Effector CD8-positive, alpha-beta T cell (primary cell): ENCODE results near the gene RPP21.
"Not testable (repeated sequence)": the region's sequence is repeated elsewhere in the genome, so short reads cannot be mapped to it uniquely, and the experiment has no call there.

Source experiments
- DNase-seq: peaks from one replicate; lab custom pipeline; 2025; lab: John Stamatoyannopoulos, UW

Gene RPP21

DNA sequence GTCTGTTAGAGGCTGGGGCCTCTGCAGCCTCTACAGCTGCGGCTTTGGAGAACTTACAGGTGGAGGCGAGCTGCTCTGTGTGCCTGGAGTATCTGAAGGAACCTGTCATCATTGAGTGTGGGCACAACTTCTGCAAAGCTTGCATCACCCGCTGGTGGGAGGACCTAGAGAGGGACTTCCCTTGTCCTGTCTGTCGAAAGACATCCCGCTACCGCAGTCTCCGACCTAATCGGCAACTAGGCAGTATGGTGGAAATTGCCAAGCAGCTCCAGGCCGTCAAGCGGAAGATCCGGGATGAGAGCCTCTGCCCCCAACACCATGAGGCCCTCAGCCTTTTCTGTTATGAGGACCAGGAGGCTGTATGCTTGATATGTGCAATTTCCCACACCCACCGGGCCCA is 15.6 kb upstream of the RPP21 start:
- DNase-seq = no peak

DNA sequence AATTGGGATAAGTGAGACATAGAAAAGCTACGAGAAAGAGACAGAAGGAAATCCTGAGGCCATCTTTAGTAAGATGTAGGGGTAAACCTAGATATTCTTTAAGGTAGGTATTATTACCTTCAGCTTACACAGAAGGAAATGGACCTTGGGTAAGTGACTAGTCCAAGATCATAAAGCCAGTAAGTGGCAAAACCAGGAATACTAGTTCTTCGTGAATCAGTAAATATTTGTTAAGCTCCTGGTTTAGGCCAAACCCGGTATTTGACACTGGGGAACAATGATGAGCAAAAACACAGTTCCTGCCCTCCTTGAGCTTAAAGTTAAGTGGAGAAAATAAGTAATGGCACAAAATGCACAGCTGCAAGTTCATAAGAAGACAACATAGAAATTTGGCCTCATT is 13.0 kb upstream of the RPP21 start:
- no peak for DNase-seq

DNA sequence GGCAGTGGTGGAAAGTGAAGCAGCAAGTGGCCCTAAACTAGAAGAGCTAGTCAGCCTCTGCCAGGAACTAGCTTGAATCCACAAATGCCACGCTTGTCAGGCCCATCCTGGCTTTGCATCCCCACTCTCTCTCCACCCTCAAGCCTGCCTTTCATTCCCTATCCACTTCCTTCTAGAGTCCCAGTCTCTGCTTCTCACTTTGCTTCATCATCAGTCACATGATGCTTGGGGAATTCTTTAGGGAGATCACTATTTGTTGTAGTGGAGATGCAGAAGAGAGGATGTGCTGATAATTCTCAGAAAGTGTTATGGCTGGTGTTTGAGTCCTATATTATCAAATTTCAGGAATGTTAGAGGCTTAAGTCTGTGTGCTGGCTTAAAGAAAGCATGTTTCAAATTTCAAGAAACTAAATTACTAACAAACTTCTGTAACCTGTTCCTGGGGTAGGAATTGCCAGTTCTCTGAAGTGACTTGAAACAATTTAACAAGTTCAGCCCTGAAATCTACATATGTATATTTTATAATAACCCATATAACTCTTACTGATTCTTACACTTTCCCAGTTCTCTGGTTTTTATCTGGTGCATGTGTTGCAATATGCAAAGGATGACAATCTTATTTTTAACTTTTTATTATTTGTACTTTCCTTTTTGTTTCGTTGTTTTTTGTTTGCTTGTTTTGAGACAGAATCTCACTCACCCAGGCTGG is 10.7 kb upstream of the RPP21 start:
- no peak for DNase-seq

DNA sequence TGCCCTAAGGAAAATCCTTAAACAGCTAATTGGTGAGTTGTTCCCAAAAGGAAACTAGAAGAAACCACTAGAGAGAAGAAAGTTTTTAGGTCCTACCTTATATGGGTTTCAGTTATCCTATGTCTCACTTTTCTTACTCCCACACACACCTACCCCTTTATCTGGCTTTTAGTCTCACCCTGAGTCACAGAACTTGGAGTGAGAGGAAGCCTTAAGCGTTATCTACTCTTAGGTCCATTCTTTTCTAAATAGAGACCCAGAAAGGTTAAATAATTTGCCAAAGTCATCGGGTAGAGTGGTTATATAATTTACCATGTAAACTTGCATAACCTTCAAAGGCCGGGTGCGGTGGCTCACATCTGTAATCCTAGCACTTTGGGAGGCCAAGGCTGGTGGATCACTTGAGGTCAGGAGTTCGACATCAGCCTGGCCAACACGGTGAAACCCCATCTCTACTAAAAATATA is 4.3 kb upstream of the RPP21 start:
- DNase-seq = no peak

DNA sequence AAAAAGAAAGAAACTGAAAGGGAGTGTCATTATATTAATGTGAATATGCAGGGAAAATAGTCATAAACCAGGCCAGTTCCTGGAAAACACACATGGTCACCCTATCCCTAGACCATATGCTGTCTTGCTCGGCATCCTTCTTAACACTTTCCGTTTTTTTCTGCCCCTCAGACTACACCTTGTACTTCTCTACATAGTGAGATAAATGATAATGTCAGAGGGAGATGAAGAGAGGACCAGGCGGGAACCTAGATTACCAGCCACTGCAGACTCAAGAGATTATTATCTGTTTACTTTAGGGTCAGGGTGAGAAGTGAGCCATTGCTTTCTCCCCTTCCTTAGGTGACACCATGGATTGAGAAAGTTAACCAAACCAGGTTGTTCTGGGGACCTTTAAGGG is 3.7 kb upstream of the RPP21 start:
- DNase-seq = no peak

DNA sequence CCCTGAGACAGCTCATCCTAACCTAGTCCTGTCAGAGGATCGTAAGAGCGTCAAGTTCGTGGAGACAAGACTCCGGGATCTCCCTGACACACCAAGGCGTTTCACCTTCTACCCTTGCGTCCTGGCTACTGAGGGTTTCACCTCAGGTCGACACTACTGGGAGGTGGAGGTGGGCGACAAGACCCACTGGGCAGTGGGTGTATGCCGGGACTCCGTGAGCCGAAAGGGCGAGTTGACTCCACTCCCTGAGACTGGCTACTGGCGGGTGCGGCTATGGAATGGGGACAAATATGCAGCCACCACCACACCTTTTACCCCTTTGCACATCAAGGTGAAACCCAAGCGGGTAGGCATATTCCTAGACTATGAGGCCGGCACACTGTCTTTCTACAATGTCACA is 3.2 kb upstream of the RPP21 start:
- DNase-seq = no peak

DNA sequence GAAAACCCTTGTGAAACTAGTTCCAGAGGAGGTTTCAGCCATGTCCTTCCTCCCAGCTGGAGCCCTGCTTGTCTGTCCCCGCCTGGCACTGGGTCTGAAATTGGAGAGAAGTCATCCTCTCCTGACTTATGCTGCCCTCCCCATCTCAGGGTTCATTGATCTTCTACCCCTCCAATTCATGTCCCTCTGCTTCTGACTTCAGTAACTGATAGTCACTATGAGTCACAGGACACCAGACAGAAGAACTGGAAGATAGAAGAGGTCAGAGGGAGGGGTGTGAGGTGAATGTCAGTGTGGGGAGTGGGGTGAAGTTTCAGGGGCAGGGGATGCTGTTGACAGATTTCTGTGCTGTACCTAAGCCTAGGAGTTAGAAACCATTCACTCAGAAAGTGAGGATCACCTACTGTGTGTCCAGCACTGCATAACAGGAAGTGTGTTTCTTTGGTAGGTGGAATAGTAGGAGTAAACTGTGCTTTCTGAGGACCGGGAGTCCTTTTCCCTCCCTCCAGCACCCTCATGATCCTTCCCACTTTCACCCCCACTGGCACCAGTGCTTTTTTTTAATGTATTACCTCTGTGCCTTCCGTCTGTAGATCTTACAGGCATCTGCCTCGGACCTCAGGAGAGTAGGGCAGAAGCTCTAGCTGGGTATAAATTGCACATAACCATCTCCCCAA is 627 bp upstream of the RPP21 start:
- DNase-seq = no peak

DNA sequence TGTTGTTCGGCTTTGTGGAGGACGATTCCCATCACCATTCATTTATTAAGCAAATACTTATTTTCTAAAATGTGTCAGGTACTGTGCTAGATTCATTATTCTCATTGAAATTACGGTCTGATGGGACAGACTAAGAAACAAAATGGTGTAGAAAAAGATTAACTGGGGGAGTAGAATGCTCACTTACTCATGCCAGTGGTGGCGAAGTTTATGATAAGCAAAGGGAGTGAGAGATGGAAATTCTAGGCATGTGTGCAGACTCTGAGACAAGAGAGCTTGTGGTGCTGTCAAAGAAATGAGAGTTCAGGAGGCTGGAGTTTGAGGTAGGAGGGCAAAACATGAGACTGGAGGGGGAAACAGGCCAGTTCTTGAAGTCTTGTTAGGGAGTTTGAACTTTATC is 896 bp downstream of the RPP21 start:
- no peak for DNase-seq

DNA sequence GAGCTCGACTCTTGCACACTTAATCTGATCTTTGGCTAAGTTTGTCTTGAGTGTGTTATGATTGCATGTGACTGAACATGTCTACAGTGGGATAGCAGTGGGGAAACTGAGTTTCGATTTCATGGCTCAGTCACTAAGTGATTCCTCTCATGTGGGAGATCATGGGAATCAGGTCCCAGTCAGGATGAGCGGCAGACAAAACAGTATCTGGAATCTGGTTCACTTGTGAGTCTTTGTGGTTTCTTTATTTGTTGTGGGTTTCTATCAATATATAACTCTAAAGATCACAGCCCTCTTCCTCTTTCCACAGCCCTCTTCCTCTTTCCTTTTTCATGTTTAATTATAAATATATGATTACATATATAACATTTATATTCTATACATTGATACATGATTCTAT is 4.0 kb downstream of the RPP21 start:
- no peak for DNase-seq

DNA sequence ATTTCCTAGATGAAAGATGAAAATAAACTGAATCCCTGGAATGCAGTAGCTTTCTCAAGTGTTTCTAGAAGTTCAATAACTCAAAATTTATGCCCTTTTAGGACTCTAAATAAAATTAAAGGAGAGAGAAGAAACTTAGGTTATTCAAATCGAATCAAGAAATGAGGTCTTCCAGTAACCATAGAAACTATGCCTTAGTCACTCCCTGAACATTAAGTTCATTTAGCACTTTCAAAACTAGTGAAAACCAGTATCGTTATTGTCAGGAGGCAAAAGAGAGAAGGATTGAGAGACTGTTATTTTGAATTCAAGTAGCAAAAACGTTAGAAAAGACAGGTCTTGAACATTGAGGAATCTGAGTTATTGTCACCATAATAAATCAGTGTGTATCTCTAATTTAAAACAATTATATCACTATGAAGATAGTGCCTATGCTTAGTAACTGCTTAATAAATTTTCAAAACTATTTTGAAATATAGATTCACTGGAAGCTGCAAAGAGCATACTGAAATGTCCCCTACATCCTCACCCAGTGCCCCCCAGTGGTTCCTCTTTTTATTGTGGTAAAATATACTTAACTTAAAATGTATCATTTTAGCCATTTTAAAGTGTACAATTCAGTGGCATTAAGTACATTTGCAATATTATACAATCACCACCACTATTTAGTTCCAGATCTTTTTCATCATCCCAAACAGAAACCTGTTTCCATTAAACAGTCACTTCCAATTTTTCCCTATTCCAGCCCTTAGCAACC is 4.6 kb downstream of the RPP21 start:
- DNase-seq = no peak

DNA sequence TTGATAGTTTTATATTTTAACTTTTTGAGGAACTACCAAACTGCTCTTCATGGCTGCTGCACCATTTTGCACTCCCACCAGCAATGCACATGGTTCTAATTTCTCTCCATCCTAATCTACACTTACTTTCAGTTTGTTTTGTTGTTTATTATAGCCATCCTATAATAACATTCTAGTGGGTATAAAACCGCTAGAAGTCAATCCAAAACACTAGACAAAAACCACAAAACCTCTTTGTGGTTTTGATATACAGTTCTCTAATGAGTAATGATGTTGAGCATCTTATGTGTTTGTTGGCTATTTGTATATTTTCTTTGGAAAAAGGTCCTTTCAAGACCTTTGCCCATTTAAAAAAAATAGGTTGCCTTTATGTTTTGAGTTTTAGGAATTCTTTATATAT is 5.6 kb downstream of the RPP21 start:
- DNase-seq = no peak

DNA sequence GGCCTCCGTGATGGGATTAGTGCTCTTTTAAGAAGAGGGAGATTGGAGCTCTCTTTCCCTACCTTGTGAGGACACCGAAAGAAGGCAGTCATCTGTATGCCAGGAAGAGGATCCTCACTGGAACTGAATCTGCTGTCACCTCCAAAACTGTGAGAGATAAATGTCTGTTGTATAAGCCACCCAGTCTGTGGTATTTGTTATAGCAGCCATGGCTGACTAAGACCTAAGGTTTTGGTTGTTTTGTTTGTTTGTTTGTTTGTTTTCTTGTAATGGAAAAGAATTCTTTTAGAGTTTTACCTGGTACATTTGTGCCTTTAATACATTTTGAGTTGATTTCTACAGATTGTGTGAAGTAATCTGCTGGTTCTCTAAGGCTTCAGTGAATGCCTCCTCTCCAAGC is 7.6 kb downstream of the RPP21 start:
- no peak for DNase-seq

DNA sequence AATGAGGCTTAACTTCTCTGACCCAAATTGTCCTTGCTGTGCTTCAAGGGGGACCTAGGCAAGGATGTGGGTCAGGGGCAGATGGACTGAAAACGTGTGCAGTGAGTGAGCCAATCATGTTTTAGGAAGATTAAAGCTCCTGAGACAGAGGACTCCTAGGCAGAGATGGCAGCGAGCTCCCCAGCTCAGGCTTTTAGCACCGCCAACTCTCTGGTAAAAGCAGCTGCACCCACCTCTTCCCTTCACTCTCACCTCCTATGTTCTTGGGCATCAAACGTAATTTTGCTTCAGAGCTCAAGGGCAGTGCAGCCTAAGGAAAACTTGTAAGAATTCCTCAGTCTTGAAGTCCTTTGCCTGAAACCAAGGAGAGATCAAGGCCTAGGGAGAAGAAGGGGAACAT is 10.3 kb downstream of the RPP21 start:
- no peak for DNase-seq

DNA sequence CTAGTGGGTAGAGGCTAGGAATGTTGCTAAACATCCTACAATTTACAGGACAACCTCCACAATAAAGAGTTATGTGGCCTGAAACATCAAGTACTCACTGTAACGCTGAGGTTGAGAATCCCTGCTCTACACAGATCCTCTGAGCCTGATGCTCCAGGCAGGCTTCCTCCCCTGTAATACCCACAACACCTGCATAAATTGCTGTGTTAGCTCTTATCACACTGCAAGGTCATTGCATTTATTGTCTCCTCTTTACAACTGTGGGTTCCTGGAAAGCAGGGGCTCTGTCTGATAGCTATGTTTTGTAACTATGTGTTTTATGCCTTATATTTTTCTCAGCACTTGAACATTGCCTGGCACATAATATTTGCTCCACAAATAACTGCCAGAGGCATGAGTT is 11.6 kb downstream of the RPP21 start:
- no peak for DNase-seq

DNA sequence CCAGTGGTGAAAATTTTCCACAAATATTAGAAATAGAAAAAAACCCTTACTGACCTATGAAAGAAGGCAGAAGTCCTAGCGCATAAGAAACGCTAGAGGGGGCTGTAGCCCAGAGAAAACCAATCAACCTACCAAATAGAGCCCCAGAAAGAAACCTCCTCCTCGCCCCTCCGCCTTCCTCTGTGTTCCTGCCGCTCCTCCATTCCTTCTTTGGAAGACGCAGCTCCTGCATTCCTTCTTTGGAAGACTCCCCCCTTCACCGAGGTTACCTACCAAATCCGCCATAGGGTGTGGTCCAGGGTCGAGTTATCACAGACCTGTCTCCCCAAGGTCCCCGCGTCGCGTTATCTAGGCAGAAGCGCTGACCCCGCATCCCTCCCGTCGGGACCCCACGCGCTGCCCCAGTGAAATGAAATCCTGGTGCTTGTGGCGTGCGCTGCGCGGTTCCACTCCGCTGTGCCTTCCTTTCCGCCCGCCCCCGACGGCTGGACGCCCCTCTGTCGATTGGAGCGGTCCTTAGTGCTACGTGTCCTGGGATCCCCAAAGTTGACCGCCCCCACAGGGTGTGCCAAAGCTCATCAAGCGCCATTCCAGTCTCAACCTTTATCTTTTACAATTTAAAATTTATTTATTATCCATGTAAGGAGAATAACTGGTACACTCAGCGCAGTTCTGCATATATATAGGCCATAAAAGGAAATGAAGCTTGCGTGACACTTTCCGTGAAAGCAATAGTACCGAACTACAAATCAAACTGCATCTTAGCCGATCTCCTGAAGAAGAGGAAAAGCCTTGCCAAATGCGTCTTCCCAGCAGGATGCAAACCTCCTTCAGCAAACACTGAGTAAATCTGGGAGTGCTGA is 13.0 kb downstream of the RPP21 start:
- DNase-seq = peak; percentile 26

DNA sequence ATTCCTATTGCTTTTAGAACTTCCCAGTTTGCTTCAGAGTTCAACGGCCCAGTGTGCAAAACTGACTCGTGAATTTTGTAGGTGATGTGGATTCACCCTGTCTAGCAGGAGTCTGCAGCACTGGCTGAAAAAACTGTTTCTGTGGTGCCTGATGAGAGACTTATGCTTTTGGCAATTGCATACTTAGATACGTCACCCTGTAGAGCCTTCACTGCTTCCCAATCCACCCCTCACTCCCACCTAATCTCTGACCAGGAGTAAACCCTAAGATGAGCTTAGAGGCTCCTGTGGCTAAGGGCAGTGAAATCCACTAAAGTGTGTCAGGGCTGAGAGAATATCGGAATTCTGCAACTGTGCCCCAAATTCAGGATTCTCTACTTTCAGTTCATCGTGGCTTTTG is 14.3 kb downstream of the RPP21 start:
- DNase-seq = no peak

DNA sequence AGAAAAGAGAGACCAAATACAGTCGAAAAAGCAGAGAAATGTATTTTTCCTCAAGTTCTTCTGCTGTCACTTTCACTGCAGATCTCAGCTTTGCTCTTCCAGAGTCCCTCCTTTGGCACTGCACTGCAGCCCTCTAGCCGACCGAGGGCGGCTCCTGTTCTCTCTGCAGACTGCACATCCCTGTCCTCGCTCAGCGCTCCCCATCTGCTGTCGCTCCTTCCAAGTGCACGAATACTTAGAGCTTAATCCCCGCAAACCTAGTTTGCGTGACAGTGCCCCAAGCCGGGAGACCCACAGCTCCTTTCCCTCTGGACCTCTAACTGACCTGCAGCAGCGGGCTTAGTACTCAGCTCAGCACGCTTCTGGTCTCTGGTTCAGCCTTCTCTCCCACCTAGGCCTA is 15.2 kb downstream of the RPP21 start:
- DNase-seq = no peak

DNA sequence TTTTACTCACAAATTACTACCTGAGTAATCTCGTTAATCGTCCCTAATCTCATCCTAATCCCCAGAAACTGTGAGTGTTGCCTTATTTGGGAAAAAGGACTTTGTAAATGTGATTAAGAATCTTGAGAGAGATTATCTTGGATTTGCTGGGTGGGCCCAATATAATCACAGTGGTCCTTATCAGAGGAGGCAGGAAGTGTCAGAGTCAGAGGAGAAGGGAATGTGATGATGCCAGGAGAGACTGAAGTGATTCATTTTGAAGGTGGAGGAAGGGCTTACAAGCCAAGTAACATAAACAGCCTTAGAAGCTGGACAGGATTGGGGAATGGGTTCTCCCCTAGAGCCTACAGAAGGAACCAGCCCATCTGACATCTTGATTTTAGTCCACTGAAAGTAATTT is 16.7 kb downstream of the RPP21 start:
- no peak for DNase-seq

DNA sequence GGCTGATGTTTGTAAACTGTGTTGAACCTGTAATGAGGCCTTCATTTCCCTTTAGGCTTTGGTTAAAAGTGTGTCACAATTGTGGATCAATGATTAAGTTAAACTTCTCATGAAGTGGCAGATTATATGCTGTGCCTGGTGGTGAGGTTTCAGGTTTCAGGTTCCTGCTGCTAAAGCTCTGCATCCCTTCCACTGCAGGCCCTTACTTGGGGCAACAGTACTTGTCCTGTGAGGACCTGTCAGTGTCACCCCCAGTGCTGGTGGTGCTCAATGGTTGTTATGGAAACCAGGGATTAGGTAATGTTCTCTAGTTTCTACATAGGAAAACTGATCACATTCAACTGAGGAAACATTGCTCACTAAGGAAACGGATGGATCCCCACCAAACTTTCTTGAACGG is 18.5 kb downstream of the RPP21 start:
- no peak for DNase-seq

DNA sequence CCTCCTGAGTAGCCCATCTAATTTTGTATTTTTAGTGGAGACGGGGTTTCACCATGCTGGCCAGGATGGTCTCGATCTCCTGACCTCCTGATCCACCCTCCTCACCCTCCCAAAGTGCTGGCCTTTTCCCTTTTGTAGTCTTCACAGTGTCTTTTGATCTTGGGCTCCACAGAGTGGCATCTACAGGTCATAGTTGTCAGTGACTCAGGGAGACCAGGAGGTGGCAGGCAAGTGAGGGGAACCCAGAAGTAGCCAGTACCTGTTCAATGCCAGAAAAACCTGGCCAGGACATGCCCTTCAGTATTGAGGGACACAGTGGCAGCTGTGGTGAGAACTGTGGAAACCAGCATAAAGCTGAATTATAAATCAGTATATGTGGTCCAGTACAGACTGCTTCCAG is 19.6 kb downstream of the RPP21 start:
- DNase-seq = no peak

DNA sequence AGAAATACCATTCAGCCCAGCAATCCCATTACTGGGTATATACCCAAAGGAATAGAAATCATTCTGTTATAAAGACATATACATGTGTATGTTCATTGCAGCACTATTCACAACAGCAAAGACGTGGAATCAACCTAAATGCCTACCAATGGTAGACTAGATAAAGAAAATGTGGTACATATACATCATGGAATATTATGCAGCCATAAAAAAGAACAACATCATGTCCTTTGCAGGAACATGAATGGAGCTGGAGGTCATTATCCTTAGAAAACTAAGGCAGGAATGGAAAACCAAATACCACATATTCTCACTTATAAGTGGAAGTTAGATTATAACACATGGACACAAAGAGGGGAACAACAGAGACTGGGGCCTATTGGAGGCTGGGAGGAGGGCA is 24.3 kb downstream of the RPP21 start:
- not testable (repeated sequence) for DNase-seq

DNA sequence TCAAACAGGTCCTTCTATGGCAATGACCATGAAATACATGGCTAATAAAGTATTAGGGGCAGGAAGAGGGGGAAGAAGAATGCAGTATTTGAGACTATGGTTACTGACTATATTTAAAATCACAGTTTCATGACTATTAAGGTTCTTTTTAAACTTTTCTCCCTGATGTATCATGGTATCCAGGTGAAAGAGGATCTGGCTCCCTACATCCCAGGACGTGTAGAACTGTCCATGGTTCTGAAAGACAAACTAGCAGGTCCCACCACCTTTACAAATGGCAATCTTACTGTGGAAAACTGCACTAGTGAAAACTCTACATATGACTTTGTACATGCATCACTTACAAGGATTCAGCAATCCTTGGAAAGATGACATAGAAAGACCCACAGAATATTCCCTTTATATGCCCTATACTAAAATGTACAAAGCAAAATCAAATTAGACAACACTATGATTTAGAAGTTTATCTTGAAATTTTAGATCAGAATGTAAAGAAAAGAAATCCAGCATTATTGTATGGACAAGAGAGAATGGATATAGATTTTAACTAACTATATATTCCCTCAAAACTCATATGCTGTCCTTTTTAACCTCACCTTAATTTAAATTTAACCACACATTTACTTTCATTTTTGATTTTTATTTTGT is 33.5 kb downstream of the RPP21 start:
- no peak for DNase-seq
